Measurements from ENCODE around the gene RALBP1. TPM values are rescaled to one million over a fixed set of nuclear protein-coding genes. Genes with fewer than 3 reads are reported as not detected.

The RALBP1 gene
- total RNA-seq, 4 donors from 2014 or later, result 18.8 to 67.8 (median 30.0) TPM

- no peaks in the 10 kb centered on the region for H3K36me3 ChIP-seq
- H3K27ac ChIP-seq, result no peak overlapping the region
- intact Hi-C loops (cut with DNase I; ENCODE audit: low total_unique reads), result no loop called here
Observed at GRCh38 chr18:9539283-9539682, 64.0 kb downstream of the RALBP1 start.

GRCh38 chr18:9539938-9540337 is 64.6 kb downstream of the RALBP1 start:
- no peaks in the 10 kb centered on the region for H3K4me1 ChIP-seq
- intact Hi-C loops (cut with DNase I; ENCODE audit: low total_unique reads), result no loop called here
- H3K9me3 ChIP-seq, result no peaks in the 10 kb centered on the region
- no peaks in the 10 kb centered on the region for H3K36me3 ChIP-seq
- no peak for DNase-seq
- no peaks in the 10 kb centered on the region for H3K27me3 ChIP-seq
- no peak overlapping the region for H3K27ac ChIP-seq
- no peak for TF ChIP-seq POLR2A (IDR thresholded peaks at IDR 0.05)
- TF ChIP-seq, protein P1, sequence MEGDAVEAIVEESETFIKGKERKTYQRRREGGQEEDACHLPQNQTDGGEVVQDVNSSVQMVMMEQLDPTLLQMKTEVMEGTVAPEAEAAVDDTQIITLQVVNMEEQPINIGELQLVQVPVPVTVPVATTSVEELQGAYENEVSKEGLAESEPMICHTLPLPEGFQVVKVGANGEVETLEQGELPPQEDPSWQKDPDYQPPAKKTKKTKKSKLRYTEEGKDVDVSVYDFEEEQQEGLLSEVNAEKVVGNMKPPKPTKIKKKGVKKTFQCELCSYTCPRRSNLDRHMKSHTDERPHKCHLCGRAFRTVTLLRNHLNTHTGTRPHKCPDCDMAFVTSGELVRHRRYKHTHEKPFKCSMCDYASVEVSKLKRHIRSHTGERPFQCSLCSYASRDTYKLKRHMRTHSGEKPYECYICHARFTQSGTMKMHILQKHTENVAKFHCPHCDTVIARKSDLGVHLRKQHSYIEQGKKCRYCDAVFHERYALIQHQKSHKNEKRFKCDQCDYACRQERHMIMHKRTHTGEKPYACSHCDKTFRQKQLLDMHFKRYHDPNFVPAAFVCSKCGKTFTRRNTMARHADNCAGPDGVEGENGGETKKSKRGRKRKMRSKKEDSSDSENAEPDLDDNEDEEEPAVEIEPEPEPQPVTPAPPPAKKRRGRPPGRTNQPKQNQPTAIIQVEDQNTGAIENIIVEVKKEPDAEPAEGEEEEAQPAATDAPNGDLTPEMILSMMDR (IDR thresholded peaks at IDR 0.05), result no peak
- H3K4me3 ChIP-seq, result no peak overlapping the region

More at GRCh38 chr18:9539283-9539682, 64.0 kb downstream of the RALBP1 start:
- no peak for DNase-seq
- H3K4me3 ChIP-seq, result no peak overlapping the region
- no peak for TF ChIP-seq POLR2A (IDR thresholded peaks at IDR 0.05)
- TF ChIP-seq, protein P1 (IDR thresholded peaks at IDR 0.05), result no peak
- no peaks in the 10 kb centered on the region for H3K4me1 ChIP-seq
- H3K27me3 ChIP-seq, result no peaks in the 10 kb centered on the region
- H3K9me3 ChIP-seq, result no peaks in the 10 kb centered on the region

GRCh38 chr18:9542924-9543323 is 67.6 kb downstream of the RALBP1 start:
- Histone ChIP-seq H3K4me3 (no peak overlapping the region), H3K36me3 (no peaks in the 10 kb centered on the region), H3K9me3 (no peaks in the 10 kb centered on the region), H3K27ac (no peak overlapping the region), H3K27me3 (no peaks in the 10 kb centered on the region), H3K4me1 (no peaks in the 10 kb centered on the region)
- TF ChIP-seq, protein P1 (IDR thresholded peaks at IDR 0.05), result no peak
- TF ChIP-seq POLR2A (IDR thresholded peaks at IDR 0.05), result no peak
- intact Hi-C loops (cut with DNase I; ENCODE audit: low total_unique reads), result no loop called here
- no peak for DNase-seq

- no peak overlapping the region for H3K27ac ChIP-seq
- no peaks in the 10 kb centered on the region for H3K9me3 ChIP-seq
- H3K4me3 ChIP-seq, result no peak overlapping the region
- intact Hi-C loops (cut with DNase I; ENCODE audit: low total_unique reads), result no loop called here
- no peaks in the 10 kb centered on the region for H3K4me1 ChIP-seq
- TF ChIP-seq POLR2A (IDR thresholded peaks at IDR 0.05), result no peak
- TF ChIP-seq, protein P1 (IDR thresholded peaks at IDR 0.05), result no peak
- no peaks in the 10 kb centered on the region for H3K27me3 ChIP-seq
- DNase-seq, result no peak
- H3K36me3 ChIP-seq, result no peaks in the 10 kb centered on the region
Observed at GRCh38 chr18:9545029-9545428, 69.7 kb downstream of the RALBP1 start.

DNA sequence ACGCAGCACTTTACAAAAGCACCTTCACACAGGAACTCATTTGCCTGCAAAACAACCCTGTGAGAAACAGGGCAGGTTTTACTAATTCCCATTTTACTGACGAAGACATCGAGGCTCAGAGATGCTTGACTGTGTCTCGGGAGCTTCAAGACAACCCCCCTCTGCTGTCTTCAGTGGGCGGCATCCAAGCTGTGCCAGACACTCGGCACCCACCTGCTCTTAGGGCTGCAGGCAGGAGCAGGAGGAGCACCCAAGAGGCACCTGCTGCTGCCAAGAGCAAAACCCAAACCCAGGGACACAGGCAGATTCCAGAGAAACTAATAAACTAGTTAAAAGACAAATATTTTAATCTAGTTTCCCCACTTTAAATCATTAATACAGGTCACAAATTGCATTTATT is 71.2 kb downstream of the RALBP1 start:
- H3K4me3 ChIP-seq, result no peak overlapping the region
- TF ChIP-seq, protein P1 (IDR thresholded peaks at IDR 0.05), result no peak
- TF ChIP-seq POLR2A (IDR thresholded peaks at IDR 0.05), result no peak
- H3K27ac ChIP-seq, result no peak overlapping the region
- no peak for DNase-seq
- no peaks in the 10 kb centered on the region for H3K36me3 ChIP-seq
- H3K9me3 ChIP-seq, result no peaks in the 10 kb centered on the region
- intact Hi-C loops (cut with DNase I; ENCODE audit: low total_unique reads), result no loop called here
- no peaks in the 10 kb centered on the region for H3K27me3 ChIP-seq
- no peaks in the 10 kb centered on the region for H3K4me1 ChIP-seq
